Esophagus squamous epithelium (tissue), 5 donors: Measurements from ENCODE around the gene SMPDL3A. TPM values are rescaled to one million over a fixed set of nuclear protein-coding genes. Genes with fewer than 3 reads are reported as not detected.
"Not testable (repeated sequence)": the region's sequence is repeated elsewhere in the genome, so short reads cannot be mapped to it uniquely, and the experiment has no call there.

ENCODE experiments used
- DNase-seq: peaks from one replicate; lab custom pipeline; 2025; lab: John Stamatoyannopoulos, UW
- H3K27ac ChIP-seq, 4 donors: fragments of 200-600 bp; sonication (generic); one replicate each; pipeline ENCODE4 v1.5.1; 2016 to 2019; ENCODE audit warnings: mild to moderate bottlenecking in 1 of 4
- H3K27me3 ChIP-seq, 4 donors: fragments of 200-600 bp; sonication (generic); 1 replicate in 3 of 4; 2 replicates in 1 of 4; pipeline versions ENCODE4 v1.5.1 to v1.6.0; 2017 to 2021; ENCODE audit warnings: antibody characterized with exemption in 1 of 4
- H3K36me3 ChIP-seq, 3 donors: fragments of 200-600 bp; sonication (generic); one replicate each; pipeline ENCODE4 v1.5.1; 2016 to 2019
- H3K4me1 ChIP-seq, 3 donors: fragments of 200-600 bp; sonication (generic); one replicate each; pipeline ENCODE4 v1.5.1; 2017 to 2019
- H3K4me3 ChIP-seq, 4 donors: fragments of 200-600 bp; sonication (generic); 1 replicate in 3 of 4; 2 replicates in 1 of 4; pipeline ENCODE4 v1.5.1; 2016 to 2019; ENCODE audit warnings: mild to moderate bottlenecking in 2 of 4, moderate library complexity in 1 of 4
- H3K9me3 ChIP-seq, 3 donors: fragments of 200-600 bp; sonication (generic); one replicate each; pipeline ENCODE4 v1.5.1; 2016 to 2019
- POLR2A ChIP-seq, 4 donors: fragments of 450-650 bp; IDR thresholded peaks; one replicate each; pipeline ENCODE4 v1.6.1; 2017; ENCODE audit warnings: antibody characterized with exemption in 4 of 4, mild to moderate bottlenecking in 4 of 4, moderate library complexity in 3 of 4
- WGBS, 2 donors: methylation state at CpG; one replicate each; pipeline ENCODE4 v1.1.5; 2018; 5-methylcytosine and 5-hydroxymethylcytosine counted together
- intact Hi-C: fragments of 100-400 bp; cut with DNase I; formaldehyde crosslinking; loops from one replicate; pipeline ENCODE4 v1.15.0; 2022
- total RNA-seq, 4 donors: library from RNA; depleted of rRNA; stranded (reverse); fragments of >200 nt; gene quantifications; one replicate each; pipeline ENCODE4 v1.1.0, GENCODE V29; 2016
- TF ChIP-seq, protein P1 (sequence below), 6 experiments: fragments of 450-650 bp in 4 of 6; fragments of 200-600 bp in 2 of 6; sonication (generic) in 2 of 6; IDR thresholded peaks; one replicate each; pipeline ENCODE4 v1.5.1; 2016 to 2019; ENCODE audit warnings: antibody characterized with exemption in 6 of 6, mild to moderate bottlenecking in 4 of 6, moderate library complexity in 4 of 6
- donor health status: DM: yes; HTN: yes; CAD: no.

SMPDL3A gene
- total RNA-seq, 4 donors from 2014 or later, result 15.4 to 21.7 (median 16.6) TPM

DNA sequence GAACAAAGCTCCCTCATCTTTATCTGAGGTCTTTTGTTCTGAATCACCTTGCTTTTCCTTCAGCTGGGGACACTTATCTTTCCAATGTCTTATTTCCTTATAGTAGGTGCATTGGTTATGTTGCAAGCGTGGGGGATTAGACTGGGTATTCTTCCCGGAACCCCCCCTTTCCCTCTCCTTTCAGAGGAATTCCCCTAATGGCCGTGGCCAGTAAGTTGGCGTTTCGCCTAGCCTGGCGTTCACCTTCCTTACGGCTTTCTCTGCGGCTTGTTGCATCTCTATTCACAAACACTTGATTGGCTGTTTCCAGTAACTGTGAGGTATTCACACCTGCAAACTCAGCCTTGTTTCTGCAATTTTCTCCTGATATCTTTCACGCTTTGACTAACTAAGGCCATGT, 42.4 kb upstream of the SMPDL3A start:
- no peak overlapping the region for H3K4me3 ChIP-seq
- intact Hi-C loops, result no loop called here
- H3K27me3 ChIP-seq, result no peaks in the 10 kb centered on the region
- no peak for DNase-seq
- H3K9me3 ChIP-seq, result no peaks in the 10 kb centered on the region
- TF ChIP-seq POLR2A (IDR thresholded peaks at IDR 0.05), result no peak
- TF ChIP-seq, protein P1, sequence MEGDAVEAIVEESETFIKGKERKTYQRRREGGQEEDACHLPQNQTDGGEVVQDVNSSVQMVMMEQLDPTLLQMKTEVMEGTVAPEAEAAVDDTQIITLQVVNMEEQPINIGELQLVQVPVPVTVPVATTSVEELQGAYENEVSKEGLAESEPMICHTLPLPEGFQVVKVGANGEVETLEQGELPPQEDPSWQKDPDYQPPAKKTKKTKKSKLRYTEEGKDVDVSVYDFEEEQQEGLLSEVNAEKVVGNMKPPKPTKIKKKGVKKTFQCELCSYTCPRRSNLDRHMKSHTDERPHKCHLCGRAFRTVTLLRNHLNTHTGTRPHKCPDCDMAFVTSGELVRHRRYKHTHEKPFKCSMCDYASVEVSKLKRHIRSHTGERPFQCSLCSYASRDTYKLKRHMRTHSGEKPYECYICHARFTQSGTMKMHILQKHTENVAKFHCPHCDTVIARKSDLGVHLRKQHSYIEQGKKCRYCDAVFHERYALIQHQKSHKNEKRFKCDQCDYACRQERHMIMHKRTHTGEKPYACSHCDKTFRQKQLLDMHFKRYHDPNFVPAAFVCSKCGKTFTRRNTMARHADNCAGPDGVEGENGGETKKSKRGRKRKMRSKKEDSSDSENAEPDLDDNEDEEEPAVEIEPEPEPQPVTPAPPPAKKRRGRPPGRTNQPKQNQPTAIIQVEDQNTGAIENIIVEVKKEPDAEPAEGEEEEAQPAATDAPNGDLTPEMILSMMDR (IDR thresholded peaks at IDR 0.05), result no peak
- 66 to 75% methylated on average over 9 of the region's 9 CpGs for WGBS, 2 donors
- no peaks in the 10 kb centered on the region for H3K36me3 ChIP-seq
- no peaks in the 10 kb centered on the region for H3K4me1 ChIP-seq
- H3K27ac ChIP-seq, result no peak overlapping the region

DNA sequence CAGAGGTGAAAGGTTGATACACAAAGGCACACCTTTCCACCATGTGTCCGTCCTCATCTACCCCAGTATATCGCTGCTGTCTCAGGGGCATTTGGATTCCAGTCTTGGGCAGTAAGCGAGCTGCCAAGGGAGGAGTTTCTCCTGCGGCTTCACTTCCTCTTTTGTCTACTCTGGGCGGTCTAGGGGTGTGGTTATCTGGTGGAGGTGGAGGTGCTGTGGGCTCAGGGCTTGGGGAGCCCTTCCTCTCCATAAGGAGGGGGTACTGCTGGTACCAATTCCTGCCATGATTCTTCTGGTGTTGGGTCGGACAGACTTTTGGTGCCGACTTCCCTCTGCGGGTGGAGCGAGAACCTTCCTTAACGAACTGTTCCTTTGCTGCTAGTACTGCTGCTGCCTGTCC, 41.5 kb upstream of the SMPDL3A start:
- intact Hi-C loops, result no loop called here
- WGBS, 2 donors, result 62 to 80% methylated on average over 5 to 10 of the region's 10 CpGs
- Histone ChIP-seq H3K9me3 (no peaks in the 10 kb centered on the region), H3K4me1 (no peaks in the 10 kb centered on the region), H3K27ac (no peak overlapping the region), H3K27me3 (no peaks in the 10 kb centered on the region), H3K4me3 (no peak overlapping the region), H3K36me3 (no peaks in the 10 kb centered on the region)
- TF ChIP-seq, protein P1 (IDR thresholded peaks at IDR 0.05), result no peak
- TF ChIP-seq POLR2A (IDR thresholded peaks at IDR 0.05), result no peak
- DNase-seq, result no peak

DNA sequence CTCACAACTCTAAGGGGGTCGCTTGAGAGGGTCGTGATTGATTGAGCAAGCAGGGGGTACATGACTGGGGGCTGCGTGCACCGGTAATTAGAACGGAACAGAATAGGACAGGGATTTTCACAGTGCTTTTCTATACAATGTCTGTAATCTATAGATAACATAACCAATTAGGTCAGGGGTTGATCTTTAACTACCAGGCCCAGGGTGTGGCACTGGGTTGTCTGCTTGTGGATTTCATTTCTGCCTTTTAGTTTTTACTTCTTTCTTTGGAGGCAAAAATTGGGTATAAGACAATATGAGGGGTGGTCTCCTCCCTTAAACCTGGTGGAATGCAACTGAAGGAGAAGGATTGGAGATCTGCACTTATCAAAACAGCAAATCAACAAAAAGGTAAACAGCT, 40.1 kb upstream of the SMPDL3A start:
- H3K27ac ChIP-seq, DNase-seq, H3K4me1 ChIP-seq, H3K36me3 ChIP-seq, H3K4me3 ChIP-seq, H3K9me3 ChIP-seq, H3K27me3 ChIP-seq, intact Hi-C loops: not testable (repeated sequence)
- WGBS, 2 donors, result 25 to 68% methylated on average over 4 to 5 of the region's 5 CpGs

DNA sequence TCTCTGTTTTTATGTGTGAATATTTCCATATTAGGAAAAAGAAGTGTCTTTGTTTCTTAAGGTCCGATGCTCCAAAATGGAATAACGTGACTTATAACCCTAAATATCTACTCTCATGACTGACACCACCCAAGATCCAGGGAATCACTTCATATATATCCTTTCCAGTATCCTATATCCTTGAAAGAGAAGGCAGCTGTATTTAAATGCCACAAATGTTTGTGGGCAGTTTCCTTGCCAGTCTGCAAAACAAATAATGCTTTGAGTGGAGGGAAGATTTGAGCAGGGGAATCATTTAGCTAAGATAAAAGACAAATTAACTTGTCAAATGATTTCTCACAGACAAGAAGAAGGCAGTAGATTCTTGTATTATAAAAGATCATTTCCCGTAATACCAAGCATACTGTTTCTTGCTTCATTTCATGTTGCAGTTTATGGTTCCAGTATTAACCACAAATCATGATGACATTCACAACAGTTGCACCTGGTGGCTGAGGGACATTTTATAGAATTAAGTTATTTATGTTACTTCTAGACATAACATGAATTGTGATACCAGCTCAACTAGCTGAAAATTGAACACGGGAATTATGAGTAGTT, 39.5 kb upstream of the SMPDL3A start:
- 82 to 83% methylated on average over 4 of the region's 4 CpGs for WGBS, 2 donors
- Histone ChIP-seq H3K4me1 (no peaks in the 10 kb centered on the region), H3K27ac (no peak overlapping the region), H3K4me3 (no peak overlapping the region), H3K36me3 (no peaks in the 10 kb centered on the region), H3K9me3 (no peaks in the 10 kb centered on the region), H3K27me3 (no peaks in the 10 kb centered on the region)
- TF ChIP-seq, protein P1 (IDR thresholded peaks at IDR 0.05), result no peak
- no peak for TF ChIP-seq POLR2A (IDR thresholded peaks at IDR 0.05)
- DNase-seq, result no peak
- intact Hi-C loops, result no loop called here

DNA sequence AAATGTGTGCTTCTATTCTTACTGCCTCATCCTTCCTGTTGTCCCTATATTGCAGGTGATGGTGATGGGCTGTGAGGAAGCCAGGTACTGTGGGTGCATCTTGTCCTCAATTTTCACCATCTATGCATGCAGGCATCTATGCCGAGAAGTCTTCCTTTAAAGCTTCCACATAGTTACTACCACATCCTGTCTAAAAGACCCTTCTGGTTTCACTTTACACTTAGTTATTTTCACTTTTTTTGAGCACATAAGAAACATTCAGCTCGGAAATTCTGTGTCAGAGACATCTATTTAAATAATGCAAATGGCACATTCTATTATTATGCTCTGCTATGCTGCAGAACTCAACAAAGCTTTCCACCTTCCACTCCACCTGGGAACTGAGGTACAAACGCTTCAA, 37.7 kb upstream of the SMPDL3A start:
- WGBS, 2 donors, result 52 to 59% methylated on average over 3 of the region's 3 CpGs
- intact Hi-C loops, result no loop called here
- H3K4me1 ChIP-seq, result no peaks in the 10 kb centered on the region
- TF ChIP-seq, protein P1 (IDR thresholded peaks at IDR 0.05), result no peak
- TF ChIP-seq POLR2A (IDR thresholded peaks at IDR 0.05), result no peak
- H3K27ac ChIP-seq, result no peak overlapping the region
- no peaks in the 10 kb centered on the region for H3K9me3 ChIP-seq
- H3K36me3 ChIP-seq, result no peaks in the 10 kb centered on the region
- H3K4me3 ChIP-seq, result no peak overlapping the region
- no peak for DNase-seq
- no peaks in the 10 kb centered on the region for H3K27me3 ChIP-seq

DNA sequence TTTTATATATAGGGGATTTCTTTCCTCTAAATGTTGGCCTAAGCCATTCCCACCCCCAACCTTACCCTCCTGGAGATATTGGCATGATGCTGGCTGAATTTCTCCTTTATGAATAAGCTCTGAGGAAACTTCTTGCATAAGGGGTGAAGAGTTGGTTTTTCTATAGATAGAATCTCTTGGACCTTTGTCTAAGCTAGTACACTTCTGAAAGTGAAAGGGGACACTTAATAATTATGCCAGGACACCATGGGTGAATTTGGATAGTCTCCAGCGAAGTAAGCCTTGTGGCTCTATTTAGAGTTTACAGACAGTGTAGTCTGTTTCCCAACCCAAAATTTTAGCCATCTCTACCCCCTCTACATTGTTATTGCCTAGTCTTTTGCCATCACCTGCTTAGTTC, 36.6 kb upstream of the SMPDL3A start:
- no peak for DNase-seq
- Histone ChIP-seq H3K36me3 (no peaks in the 10 kb centered on the region), H3K27me3 (no peaks in the 10 kb centered on the region), H3K27ac (no peak overlapping the region), H3K4me1 (no peaks in the 10 kb centered on the region), H3K9me3 (no peaks in the 10 kb centered on the region), H3K4me3 (no peak overlapping the region)
- 63 to 100% methylated on average over 1 of the region's 1 CpG for WGBS, 2 donors
- TF ChIP-seq POLR2A (IDR thresholded peaks at IDR 0.05), result no peak
- TF ChIP-seq, protein P1 (IDR thresholded peaks at IDR 0.05), result no peak
- intact Hi-C loops, result no loop called here
